GM21447 (cell line): ENCODE data around the gene CNTN1.

Experiments used
- ATAC-seq: cut with Tn5 transposase; IDR thresholded peaks from one replicate; pipeline ENCODE4 v1.9.1; 2021; ENCODE audit not compliant: unreplicated experiment

Gene CNTN1

GRCh38 chr12:40957417-40957816, 265.2 kb downstream of the CNTN1 start:
- ATAC-seq = no peak

- ATAC-seq = no peak
Measured at GRCh38 chr12:40959041-40959440, 266.8 kb downstream of the CNTN1 start.

- no peak for ATAC-seq
Measured at GRCh38 chr12:40963751-40964150, 271.5 kb downstream of the CNTN1 start.

- ATAC-seq = no peak
Measured at GRCh38 chr12:40969796-40970195, 277.6 kb downstream of the CNTN1 start.

GRCh38 chr12:40970320-40970907, 278.2 kb downstream of the CNTN1 start:
- ATAC-seq = no peak

- ATAC-seq = no peak
Measured at GRCh38 chr12:40971911-40972310, 279.7 kb downstream of the CNTN1 start.

GRCh38 chr12:40976546-40976945, 284.3 kb downstream of the CNTN1 start:
- no peak for ATAC-seq

- no peak for ATAC-seq
Measured at GRCh38 chr12:40980427-40980961, 288.3 kb downstream of the CNTN1 start.

- no peak for ATAC-seq
Measured at GRCh38 chr12:40986001-40986400, 293.8 kb downstream of the CNTN1 start.

- no peak for ATAC-seq
Measured at GRCh38 chr12:40988355-40988754, 296.1 kb downstream of the CNTN1 start.

- no peak for ATAC-seq
Measured at GRCh38 chr12:40988824-40989223, 296.6 kb downstream of the CNTN1 start.

GRCh38 chr12:40989785-40990184, 297.5 kb downstream of the CNTN1 start:
- ATAC-seq = no peak

GRCh38 chr12:40992158-40992557, 299.9 kb downstream of the CNTN1 start:
- no peak for ATAC-seq

GRCh38 chr12:40992674-40993073, 300.4 kb downstream of the CNTN1 start:
- ATAC-seq = no peak

GRCh38 chr12:40993158-40993557, 300.9 kb downstream of the CNTN1 start:
- no peak for ATAC-seq

- no peak for ATAC-seq
Measured at GRCh38 chr12:40996091-40996490, 303.9 kb downstream of the CNTN1 start.

- ATAC-seq = no peak
Measured at GRCh38 chr12:40999210-40999609, 307.0 kb downstream of the CNTN1 start.

GRCh38 chr12:41008472-41008871, 316.2 kb downstream of the CNTN1 start:
- no peak for ATAC-seq

- ATAC-seq = no peak
Measured at GRCh38 chr12:41011939-41012338, 319.7 kb downstream of the CNTN1 start.

GRCh38 chr12:41013881-41014642, 321.8 kb downstream of the CNTN1 start:
- no peak for ATAC-seq

- no peak for ATAC-seq
Measured at GRCh38 chr12:41014643-41015020, 322.4 kb downstream of the CNTN1 start.

- ATAC-seq = no peak
Measured at GRCh38 chr12:41018010-41018409, 325.8 kb downstream of the CNTN1 start.

- no peak for ATAC-seq
Measured at GRCh38 chr12:41019461-41019860, 327.2 kb downstream of the CNTN1 start.
